ENCODE data around the gene CPSF4L. TPM values are rescaled to one million over a fixed set of nuclear protein-coding genes. Genes with fewer than 3 reads are reported as not detected.

Gene CPSF4L
- polyA plus RNA-seq, 3 donors: not detected

DNA sequence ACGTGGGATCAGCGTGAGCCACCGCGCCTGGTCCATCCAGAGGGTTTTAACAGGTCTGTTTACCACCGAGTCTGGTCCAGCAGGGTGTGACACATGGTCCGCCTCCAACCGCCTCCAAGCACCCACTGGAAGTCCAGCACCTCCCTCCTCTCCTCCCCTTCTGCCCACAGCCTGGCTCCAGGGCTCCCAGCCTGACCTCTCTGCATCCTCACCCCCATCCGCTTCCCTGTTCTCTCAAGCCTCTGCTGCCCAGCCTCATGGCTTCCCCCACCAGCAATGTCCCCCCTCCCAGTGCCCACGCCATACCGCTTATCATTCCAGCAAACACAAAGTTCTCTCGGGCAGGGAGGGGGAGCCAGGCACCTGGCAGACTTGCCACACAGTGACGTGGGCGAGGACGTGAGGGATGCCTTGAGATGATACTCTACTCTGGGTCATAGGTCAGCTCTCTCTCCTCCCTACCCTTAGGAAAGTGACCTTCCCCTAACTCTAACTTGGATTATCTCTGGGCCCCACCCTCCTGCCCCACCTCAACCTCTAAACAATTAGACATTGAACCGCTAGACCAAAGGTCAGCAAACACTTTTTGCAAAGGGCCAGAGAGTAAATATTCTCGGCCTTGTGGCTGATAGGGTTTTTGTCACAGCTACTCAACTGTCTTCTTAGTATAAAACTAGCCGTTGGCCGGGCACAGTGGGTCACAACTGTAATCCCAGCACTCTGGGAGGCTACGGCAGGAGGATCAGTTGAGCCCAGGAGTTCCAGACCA lies 27.0 kb upstream of the CPSF4L start:
- Mint-ChIP-seq H3K36me3 (peaks cover 23 to 39% of the 10 kb centered on the region in 2 donors), H3K4me3 (peak overlapping the region in 1 of 2 donors; percentile 7), H3K4me1 (peaks cover 57% of the 10 kb centered on the region), H3K9me3 (no peaks in the 10 kb centered on the region), H3K27me3 (ENCODE audit: low read depth in 3 of 3) (peaks cover 1 to 4% (median 4%) of the 10 kb centered on the region in 3 donors), H3K27ac (peak overlapping the region in 3 of 7 donors; percentile 19 to 76 (median 52))
- Histone ChIP-seq H3K27ac (ENCODE audit: low read depth in 1 of 2, low read length in 2 of 2) (no peak overlapping the region), H3K9me3 (replicated peaks in 1 of 2; ENCODE audit: control insufficient read depth in 1 of 2, insufficient read depth in 1 of 2, low read length in 2 of 2) (no peaks in the 10 kb centered on the region), H4K20me1 (ENCODE audit: insufficient read depth, low read length) (peaks cover 18% of the 10 kb centered on the region), H3K36me3 (replicated peaks in 1 of 2; ENCODE audit: control insufficient read depth in 1 of 2, insufficient read depth in 2 of 2, low read length in 2 of 2) (peaks cover 10 to 23% of the 10 kb centered on the region in 2 donors), H3K9ac (ENCODE audit: insufficient read depth, low read length, poor library complexity, severe bottlenecking) (no peak overlapping the region), H3K4me2 (replicated peaks; ENCODE audit: extremely low read depth, low read length, poor library complexity, severe bottlenecking) (no peak overlapping the region), H3K4me3 (replicated peaks in 1 of 3; ENCODE audit: low read depth in 2 of 3, low read length in 3 of 3) (no peak overlapping the region), H3K4me1 (ENCODE audit: control insufficient read depth in 1 of 2, insufficient read depth in 2 of 2, low read length in 2 of 2) (peaks cover 37 to 49% of the 10 kb centered on the region in 2 donors), H3K27me3 (ENCODE audit: control insufficient read depth in 2 of 2, insufficient read depth in 2 of 2, low read length in 2 of 2) (no peaks in the 10 kb centered on the region), H3K79me2 (ENCODE audit: insufficient read depth, low read length) (peaks cover 41% of the 10 kb centered on the region), H2AFZ (ENCODE audit: insufficient read depth, low read depth, low read length, poor library complexity, severe bottlenecking) (no peak overlapping the region)
- intact Hi-C loops (cut with micrococcal nuclease): no loop called here
- TF ChIP-seq, protein P1, sequence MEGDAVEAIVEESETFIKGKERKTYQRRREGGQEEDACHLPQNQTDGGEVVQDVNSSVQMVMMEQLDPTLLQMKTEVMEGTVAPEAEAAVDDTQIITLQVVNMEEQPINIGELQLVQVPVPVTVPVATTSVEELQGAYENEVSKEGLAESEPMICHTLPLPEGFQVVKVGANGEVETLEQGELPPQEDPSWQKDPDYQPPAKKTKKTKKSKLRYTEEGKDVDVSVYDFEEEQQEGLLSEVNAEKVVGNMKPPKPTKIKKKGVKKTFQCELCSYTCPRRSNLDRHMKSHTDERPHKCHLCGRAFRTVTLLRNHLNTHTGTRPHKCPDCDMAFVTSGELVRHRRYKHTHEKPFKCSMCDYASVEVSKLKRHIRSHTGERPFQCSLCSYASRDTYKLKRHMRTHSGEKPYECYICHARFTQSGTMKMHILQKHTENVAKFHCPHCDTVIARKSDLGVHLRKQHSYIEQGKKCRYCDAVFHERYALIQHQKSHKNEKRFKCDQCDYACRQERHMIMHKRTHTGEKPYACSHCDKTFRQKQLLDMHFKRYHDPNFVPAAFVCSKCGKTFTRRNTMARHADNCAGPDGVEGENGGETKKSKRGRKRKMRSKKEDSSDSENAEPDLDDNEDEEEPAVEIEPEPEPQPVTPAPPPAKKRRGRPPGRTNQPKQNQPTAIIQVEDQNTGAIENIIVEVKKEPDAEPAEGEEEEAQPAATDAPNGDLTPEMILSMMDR (IDR thresholded peaks at IDR 0.05): no peak
- no peak for DNase-seq
- WGBS (ENCODE audit: insufficient coverage): 89% methylated on average over 14 of the region's 19 CpGs

DNA sequence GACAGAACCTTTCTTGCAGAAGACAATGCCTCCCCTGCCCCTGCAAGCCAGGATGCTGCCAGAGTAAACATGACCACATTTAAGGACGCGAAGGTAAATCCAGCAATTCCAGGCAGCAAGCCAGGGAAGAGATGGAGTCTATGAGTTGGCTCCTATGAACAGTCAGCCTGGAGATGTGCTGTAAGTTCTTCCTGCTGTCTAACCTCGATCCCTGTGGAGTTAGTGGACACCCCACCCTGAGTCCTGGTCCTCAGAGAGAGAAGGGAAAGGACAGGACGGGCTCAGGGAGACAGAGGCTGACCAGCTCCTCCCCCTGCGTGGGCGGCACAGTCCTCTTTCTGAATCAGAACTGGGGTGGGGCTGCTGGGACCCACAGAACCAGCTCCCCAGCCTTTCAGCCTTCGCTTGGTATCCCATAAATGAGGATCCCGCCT lies 25.2 kb upstream of the CPSF4L start:
- H3K27ac Mint-ChIP-seq: no peak overlapping the region

More for the DNA sequence above, 25.2 kb upstream of the CPSF4L start:
- Mint-ChIP-seq H3K4me3 (no peak overlapping the region), H3K4me1 (peaks cover 42% of the 10 kb centered on the region), H3K9me3 (no peaks in the 10 kb centered on the region), H3K36me3 (peaks cover 23 to 44% of the 10 kb centered on the region in 2 donors), H3K27me3 (ENCODE audit: low read depth in 3 of 3) (peaks cover 0 to 4% (median 3%) of the 10 kb centered on the region in 3 donors)
- WGBS (ENCODE audit: insufficient coverage): 94% methylated on average over 6 of the region's 8 CpGs
- Histone ChIP-seq H3K4me2 (replicated peaks; ENCODE audit: extremely low read depth, low read length, poor library complexity, severe bottlenecking) (no peak overlapping the region), H4K20me1 (ENCODE audit: insufficient read depth, low read length) (peaks cover 16% of the 10 kb centered on the region), H3K9ac (ENCODE audit: insufficient read depth, low read length, poor library complexity, severe bottlenecking) (no peak overlapping the region), H3K79me2 (ENCODE audit: insufficient read depth, low read length) (peaks cover 27% of the 10 kb centered on the region), H3K9me3 (replicated peaks in 1 of 2; ENCODE audit: control insufficient read depth in 1 of 2, insufficient read depth in 1 of 2, low read length in 2 of 2) (no peaks in the 10 kb centered on the region), H3K27ac (ENCODE audit: low read depth in 1 of 2, low read length in 2 of 2) (no peak overlapping the region), H3K4me1 (ENCODE audit: control insufficient read depth in 1 of 2, insufficient read depth in 2 of 2, low read length in 2 of 2) (peaks cover 29 to 32% of the 10 kb centered on the region in 2 donors), H3K4me3 (replicated peaks in 1 of 3; ENCODE audit: low read depth in 2 of 3, low read length in 3 of 3) (no peak overlapping the region), H2AFZ (ENCODE audit: insufficient read depth, low read depth, low read length, poor library complexity, severe bottlenecking) (no peak overlapping the region), H3K36me3 (replicated peaks in 1 of 2; ENCODE audit: control insufficient read depth in 1 of 2, insufficient read depth in 2 of 2, low read length in 2 of 2) (peaks cover 10 to 23% of the 10 kb centered on the region in 2 donors), H3K27me3 (ENCODE audit: control insufficient read depth in 2 of 2, insufficient read depth in 2 of 2, low read length in 2 of 2) (no peaks in the 10 kb centered on the region)
- intact Hi-C loops (cut with micrococcal nuclease): no loop called here
- no peak for DNase-seq
- TF ChIP-seq, protein P1 (IDR thresholded peaks at IDR 0.05): no peak

Data from CD14-positive monocyte (primary cell).